Activated CD4-positive, alpha-beta T cell treated with anti-CD3 and anti-CD28 coated beads, Interleukin-2, amount 10 ng/mL, durations not matched to agents 7 days and 5 days (primary cell): ENCODE results near the gene FLCN. TPM values are rescaled to one million over a fixed set of nuclear protein-coding genes. Genes with fewer than 3 reads are reported as not detected.

ENCODE experiments used
- CTCF ChIA-PET: fragments of 350-600 bp; sonication (Branson Sonifier 250); formaldehyde crosslinking; loops from one replicate; lab custom pipeline; 2021; ENCODE audit warnings: antibody characterized with exemption; lab: Charles Lee
- POLR2A ChIA-PET: fragments of 350-600 bp; sonication (Branson Sonifier 250); formaldehyde crosslinking; loops from one replicate; lab custom pipeline; 2021; ENCODE audit warnings: antibody characterized with exemption; lab: Charles Lee
- DNase-seq: peaks from one replicate; pipeline ENCODE4 v3.0.0-alpha.2; 2020
- H3K27ac Mint-ChIP-seq: one replicate; pipeline ENCODE4 v1.8.0; 2021; ENCODE audit warnings: mild to moderate bottlenecking, moderate library complexity, mixed read lengths
- H3K27me3 Mint-ChIP-seq: one replicate; pipeline ENCODE4 v1.8.0; 2021; ENCODE audit warnings: mixed read lengths
- H3K36me3 Mint-ChIP-seq: one replicate; pipeline ENCODE4 v1.8.0; 2021; ENCODE audit warnings: low read depth, mixed read lengths
- H3K4me1 Mint-ChIP-seq: one replicate; pipeline ENCODE4 v1.8.0; 2021; ENCODE audit warnings: mixed read lengths
- H3K4me3 Mint-ChIP-seq: one replicate; pipeline ENCODE4 v1.8.0; 2021; ENCODE audit warnings: mild to moderate bottlenecking, moderate library complexity, mixed read lengths
- H3K9me3 Mint-ChIP-seq: one replicate; pipeline ENCODE4 v1.8.0; 2021; ENCODE audit warnings: mixed read lengths
- total RNA-seq, 2 experiments: library from RNA; stranded (reverse); gene quantifications; one replicate each; pipeline ENCODE4 v1.2.3, GENCODE V29; 2021

Gene FLCN
- total RNA-seq, 2 experiments from 2014 or later = 39.4 to 48.0 TPM

GRCh38 chr17:17231621-17232302 lies 5.2 kb downstream of the FLCN start:
- DNase-seq = no peak
- Mint-ChIP-seq H3K36me3 (peaks cover 40% of the 10 kb centered on the region), H3K27ac (no peak overlapping the region), H3K4me1 (peaks cover 22% of the 10 kb centered on the region), H3K4me3 (no peak overlapping the region), H3K27me3 (no peaks in the 10 kb centered on the region), H3K9me3 (no peaks in the 10 kb centered on the region)
- ChIA-PET POLR2A (no interaction called here), CTCF (interaction anchor here (1.3 kb wide), 1 partner anchor 12 kb away, joined by 4 read pairs; no protein-coding TSS in a partner anchor)

- Mint-ChIP-seq H3K36me3 (peaks cover 45% of the 10 kb centered on the region), H3K27ac (no peak overlapping the region), H3K4me3 (no peak overlapping the region), H3K9me3 (no peaks in the 10 kb centered on the region), H3K4me1 (peaks cover 8% of the 10 kb centered on the region), H3K27me3 (no peaks in the 10 kb centered on the region)
- CTCF ChIA-PET = interaction anchor here (0.7 to 1.5 kb wide), 4 partner anchors 9 to 22 kb away, joined by 3 to 5 read pairs (median 4); no protein-coding TSS in a partner anchor
- DNase-seq = no peak
- POLR2A ChIA-PET = no interaction called here
Measured at GRCh38 chr17:17229416-17230384, 7.3 kb downstream of the FLCN start.

- Mint-ChIP-seq H3K36me3 (peaks cover 50% of the 10 kb centered on the region), H3K27ac (no peak overlapping the region), H3K27me3 (no peaks in the 10 kb centered on the region), H3K9me3 (no peaks in the 10 kb centered on the region), H3K4me3 (no peak overlapping the region), H3K4me1 (peaks cover 8% of the 10 kb centered on the region)
- POLR2A ChIA-PET = no interaction called here
- CTCF ChIA-PET = interaction anchor here (0.7 to 1.5 kb wide), 4 partner anchors 8 to 21 kb away, joined by 3 to 5 read pairs (median 3); no protein-coding TSS in a partner anchor
- no peak for DNase-seq
Measured at GRCh38 chr17:17228521-17229279, 8.3 kb downstream of the FLCN start.

GRCh38 chr17:17227608-17228520 lies 9.1 kb downstream of the FLCN start:
- CTCF ChIA-PET = interaction anchor here (1.1 to 1.5 kb wide), 2 partner anchors 12 to 20 kb away, joined by 3 to 5 read pairs; no protein-coding TSS in a partner anchor
- no peak overlapping the region for H3K27ac Mint-ChIP-seq
- no peaks in the 10 kb centered on the region for H3K9me3 Mint-ChIP-seq
- POLR2A ChIA-PET = interaction anchor here (0.6 kb wide), 1 partner anchor 1236 kb away, joined by 6 read pairs; no protein-coding TSS in a partner anchor
- DNase-seq = no peak
- no peaks in the 10 kb centered on the region for H3K27me3 Mint-ChIP-seq
- H3K36me3 Mint-ChIP-seq = peaks cover 57% of the 10 kb centered on the region
- no peak overlapping the region for H3K4me3 Mint-ChIP-seq
- peaks cover 7% of the 10 kb centered on the region for H3K4me1 Mint-ChIP-seq

GRCh38 chr17:17226451-17227265 lies 10.3 kb downstream of the FLCN start:
- Mint-ChIP-seq H3K27me3 (no peaks in the 10 kb centered on the region), H3K4me1 (no peaks in the 10 kb centered on the region), H3K36me3 (peaks cover 55% of the 10 kb centered on the region), H3K9me3 (no peaks in the 10 kb centered on the region), H3K4me3 (no peak overlapping the region), H3K27ac (no peak overlapping the region)
- CTCF ChIA-PET = interaction anchor here (1.1 to 2.5 kb wide), 4 partner anchors 14 to 84 kb away, joined by 3 to 7 read pairs (median 4); no protein-coding TSS in a partner anchor
- POLR2A ChIA-PET = interaction anchor here (0.8 kb wide), 1 partner anchor 27 kb away, joined by 3 read pairs; no protein-coding TSS in a partner anchor
- DNase-seq = no peak

GRCh38 chr17:17225901-17226300 lies 11.1 kb downstream of the FLCN start:
- CTCF ChIA-PET = interaction anchor here (1.1 to 2.5 kb wide), 4 partner anchors 13 to 84 kb away, joined by 3 to 7 read pairs (median 4); no protein-coding TSS in a partner anchor

GRCh38 chr17:17224137-17224536 lies 12.8 kb downstream of the FLCN start:
- Mint-ChIP-seq H3K27me3 (no peaks in the 10 kb centered on the region), H3K9me3 (no peaks in the 10 kb centered on the region), H3K36me3 (peaks cover 56% of the 10 kb centered on the region), H3K4me1 (no peaks in the 10 kb centered on the region), H3K27ac (no peak overlapping the region), H3K4me3 (no peak overlapping the region)
- DNase-seq = no peak
- ChIA-PET CTCF (interaction anchor here (0.6 to 2.1 kb wide), 4 partner anchors 17 to 258 kb away, joined by 3 to 6 read pairs (median 4); partner anchors contain the start of gene PLD6), POLR2A (no interaction called here)

More at GRCh38 chr17:17225901-17226300, 11.1 kb downstream of the FLCN start:
- no peak for DNase-seq
- H3K36me3 Mint-ChIP-seq = peaks cover 56% of the 10 kb centered on the region
- no peaks in the 10 kb centered on the region for H3K27me3 Mint-ChIP-seq
- POLR2A ChIA-PET = no interaction called here
- H3K27ac Mint-ChIP-seq = no peak overlapping the region
- no peaks in the 10 kb centered on the region for H3K4me1 Mint-ChIP-seq
- H3K9me3 Mint-ChIP-seq = no peaks in the 10 kb centered on the region
- H3K4me3 Mint-ChIP-seq = no peak overlapping the region

GRCh38 chr17:17223736-17224135 lies 13.2 kb downstream of the FLCN start:
- DNase-seq = no peak
- Mint-ChIP-seq H3K27ac (no peak overlapping the region), H3K4me3 (no peak overlapping the region), H3K9me3 (no peaks in the 10 kb centered on the region), H3K4me1 (no peaks in the 10 kb centered on the region), H3K27me3 (no peaks in the 10 kb centered on the region), H3K36me3 (peaks cover 55% of the 10 kb centered on the region)
- POLR2A ChIA-PET = no interaction called here
- CTCF ChIA-PET = interaction anchor here (0.6 to 2.1 kb wide), 4 partner anchors 17 to 257 kb away, joined by 3 to 6 read pairs (median 4); partner anchors contain the start of gene PLD6

- Mint-ChIP-seq H3K27me3 (no peaks in the 10 kb centered on the region), H3K9me3 (no peaks in the 10 kb centered on the region), H3K27ac (no peak overlapping the region), H3K4me1 (no peaks in the 10 kb centered on the region), H3K4me3 (no peak overlapping the region), H3K36me3 (peaks cover 60% of the 10 kb centered on the region)
- CTCF ChIA-PET = interaction anchor here (0.9 kb wide), 1 partner anchor 23 kb away, joined by 3 read pairs; no protein-coding TSS in a partner anchor
- POLR2A ChIA-PET = no interaction called here
- DNase-seq = no peak
Measured at GRCh38 chr17:17221329-17221728, 15.6 kb downstream of the FLCN start.

- no peaks in the 10 kb centered on the region for H3K4me1 Mint-ChIP-seq
- H3K27ac Mint-ChIP-seq = no peak overlapping the region
- H3K27me3 Mint-ChIP-seq = no peaks in the 10 kb centered on the region
- POLR2A ChIA-PET = interaction anchor here (0.6 kb wide), 1 partner anchor 16 kb away, joined by 3 read pairs; the partner anchor contains the start of gene FLCN
- DNase-seq = no peak
- H3K36me3 Mint-ChIP-seq = peaks cover 62% of the 10 kb centered on the region
- no peaks in the 10 kb centered on the region for H3K9me3 Mint-ChIP-seq
- H3K4me3 Mint-ChIP-seq = no peak overlapping the region
- CTCF ChIA-PET = interaction anchor here (0.6 to 1.1 kb wide), 3 partner anchors 8 to 32 kb away, joined by 3 to 5 read pairs (median 3); no protein-coding TSS in a partner anchor
Measured at GRCh38 chr17:17220529-17220928, 16.4 kb downstream of the FLCN start.
